Natural killer cell treated with Interleukin-12 subunit alpha and Interleukin-12 subunit beta and Interleukin-15 and Interleukin-18, amount 100 ng/mL, for 72 hours (primary cell): ENCODE results near the gene TAS2R42. TPM values are rescaled to one million over a fixed set of nuclear protein-coding genes. Genes with fewer than 3 reads are reported as not detected.

Experiments
- ATAC-seq, 2 donors: fragments of 150-1000 bp; cut with Tn5 transposase in 1 of 2; sonication (Bioruptor Pico), chemical (Tn5 transposase) in 1 of 2; 2 replicates each; pipeline ENCODE4 v1.10.0; 2021
- DNase-seq: peaks from one replicate; pipeline ENCODE4 v3.0.0; 2022; ENCODE audit warnings: low spot score
- H3K27ac Mint-ChIP-seq, 2 donors: 1 replicate in 1 of 2; 2 replicates in 1 of 2; pipeline ENCODE4 v1.8.0; 2022; ENCODE audit warnings: mixed read lengths in 2 of 2, mild to moderate bottlenecking in 1 of 2, moderate library complexity in 1 of 2
- H3K27me3 Mint-ChIP-seq, 2 donors: 1 replicate in 1 of 2; 2 replicates in 1 of 2; pipeline ENCODE4 v1.8.0; 2022; ENCODE audit warnings: mixed read lengths in 2 of 2
- H3K36me3 Mint-ChIP-seq: one replicate; pipeline ENCODE4 v1.8.0; 2022; ENCODE audit warnings: mixed read lengths
- H3K4me1 Mint-ChIP-seq, 2 donors: 1 replicate in 1 of 2; 2 replicates in 1 of 2; pipeline ENCODE4 v1.8.0; 2022; ENCODE audit warnings: low read depth in 2 of 2, mixed read lengths in 2 of 2, mild to moderate bottlenecking in 1 of 2
- H3K4me3 Mint-ChIP-seq: one replicate; pipeline ENCODE4 v1.8.0; 2022; ENCODE audit warnings: mixed read lengths
- H3K9me3 Mint-ChIP-seq: 2 replicates; pipeline ENCODE4 v1.8.0; 2022; ENCODE audit warnings: mixed read lengths
- total RNA-seq, 2 donors: library from RNA; stranded (reverse); gene quantifications; one replicate each; pipeline ENCODE4 v1.2.3, GENCODE V29; 2022

Gene TAS2R42
- total RNA-seq, 2 donors from 2014 or later: not detected

GRCh38 chr12:11166300-11166699 is 20.4 kb downstream of the TAS2R42 start:
- no peak for DNase-seq
- peaks cover 18% of the 10 kb centered on the region for H3K36me3 Mint-ChIP-seq
- no peaks in the 10 kb centered on the region for H3K9me3 Mint-ChIP-seq
- H3K4me3 Mint-ChIP-seq: no peak overlapping the region
- H3K27me3 Mint-ChIP-seq: no peaks in the 10 kb centered on the region
- H3K27ac Mint-ChIP-seq: peak overlapping the region in 1 of 2 donors; percentile 29
- peaks cover 55 to 58% of the 10 kb centered on the region in 2 donors for H3K4me1 Mint-ChIP-seq
- no peak for ATAC-seq

- peaks cover 52 to 56% of the 10 kb centered on the region in 2 donors for H3K4me1 Mint-ChIP-seq
These were observed 22.4 kb downstream of the TAS2R42 start for GRCh38 chr12:11164384-11164783.

GRCh38 chr12:11162502-11162901 is 24.2 kb downstream of the TAS2R42 start:
- H3K4me1 Mint-ChIP-seq: peaks cover 42 to 48% of the 10 kb centered on the region in 2 donors
- ATAC-seq (no peak), DNase-seq (no peak)
- H3K36me3 Mint-ChIP-seq: peaks cover 8% of the 10 kb centered on the region
- no peaks in the 10 kb centered on the region for H3K9me3 Mint-ChIP-seq
- H3K4me3 Mint-ChIP-seq: no peak overlapping the region
- no peak overlapping the region for H3K27ac Mint-ChIP-seq
- no peaks in the 10 kb centered on the region for H3K27me3 Mint-ChIP-seq

More at GRCh38 chr12:11164384-11164783, 22.4 kb downstream of the TAS2R42 start:
- ATAC-seq (no peak), DNase-seq (no peak)
- Mint-ChIP-seq H3K36me3 (peaks cover 14% of the 10 kb centered on the region), H3K9me3 (no peaks in the 10 kb centered on the region), H3K4me3 (no peak overlapping the region), H3K27me3 (no peaks in the 10 kb centered on the region), H3K27ac (no peak overlapping the region)

- Mint-ChIP-seq H3K36me3 (peaks cover 22% of the 10 kb centered on the region), H3K9me3 (peaks cover 4% of the 10 kb centered on the region), H3K4me3 (no peak overlapping the region), H3K27me3 (no peaks in the 10 kb centered on the region), H3K4me1 (peaks cover 32 to 36% of the 10 kb centered on the region in 2 donors), H3K27ac (no peak overlapping the region)
- DNase-seq (no peak), ATAC-seq (no peak)
These were observed 27.8 kb downstream of the TAS2R42 start for GRCh38 chr12:11158885-11159444.

- no peak overlapping the region for H3K27ac Mint-ChIP-seq
- H3K4me1 Mint-ChIP-seq: peaks cover 28 to 31% of the 10 kb centered on the region in 2 donors
- DNase-seq (no peak), ATAC-seq (no peak)
- H3K36me3 Mint-ChIP-seq: peaks cover 26% of the 10 kb centered on the region
- no peak overlapping the region for H3K4me3 Mint-ChIP-seq
- no peaks in the 10 kb centered on the region for H3K27me3 Mint-ChIP-seq
- H3K9me3 Mint-ChIP-seq: peaks cover 4% of the 10 kb centered on the region
These were observed 32.3 kb downstream of the TAS2R42 start for GRCh38 chr12:11154400-11154925.

GRCh38 chr12:11152725-11153124 is 34.0 kb downstream of the TAS2R42 start:
- DNase-seq: no peak
- H3K4me3 Mint-ChIP-seq: no peak overlapping the region
- H3K9me3 Mint-ChIP-seq: peaks cover 4% of the 10 kb centered on the region
- ATAC-seq: no peak
- peaks cover 30% of the 10 kb centered on the region for H3K36me3 Mint-ChIP-seq
- H3K27ac Mint-ChIP-seq: no peak overlapping the region
- peaks cover 25 to 31% of the 10 kb centered on the region in 2 donors for H3K4me1 Mint-ChIP-seq
- no peaks in the 10 kb centered on the region for H3K27me3 Mint-ChIP-seq

- ATAC-seq: no peak
- DNase-seq: no peak
- Mint-ChIP-seq H3K4me1 (peaks cover 19 to 24% of the 10 kb centered on the region in 2 donors), H3K27ac (no peak overlapping the region), H3K27me3 (no peaks in the 10 kb centered on the region), H3K36me3 (peaks cover 22% of the 10 kb centered on the region), H3K9me3 (no peaks in the 10 kb centered on the region), H3K4me3 (no peak overlapping the region)
These were observed 35.9 kb downstream of the TAS2R42 start for GRCh38 chr12:11150832-11151231.

GRCh38 chr12:11147420-11147819 is 39.3 kb downstream of the TAS2R42 start:
- ATAC-seq (no peak), DNase-seq (no peak)
- H3K9me3 Mint-ChIP-seq: peaks cover 5% of the 10 kb centered on the region
- peaks cover 20 to 21% of the 10 kb centered on the region in 2 donors for H3K4me1 Mint-ChIP-seq
- no peaks in the 10 kb centered on the region for H3K27me3 Mint-ChIP-seq
- peaks cover 32% of the 10 kb centered on the region for H3K36me3 Mint-ChIP-seq
- no peak overlapping the region for H3K4me3 Mint-ChIP-seq
- H3K27ac Mint-ChIP-seq: peak overlapping the region in 1 of 2 donors; percentile 29

GRCh38 chr12:11144297-11144696 is 42.4 kb downstream of the TAS2R42 start:
- no peak for DNase-seq
- ATAC-seq: no peak
- Mint-ChIP-seq H3K9me3 (peaks cover 5% of the 10 kb centered on the region), H3K4me1 (peaks cover 19 to 21% of the 10 kb centered on the region in 2 donors), H3K36me3 (peaks cover 21% of the 10 kb centered on the region), H3K4me3 (no peak overlapping the region), H3K27me3 (no peaks in the 10 kb centered on the region), H3K27ac (no peak overlapping the region)

GRCh38 chr12:11143352-11143751 is 43.4 kb downstream of the TAS2R42 start:
- H3K36me3 Mint-ChIP-seq: peaks cover 17% of the 10 kb centered on the region
- no peak for ATAC-seq

GRCh38 chr12:11136075-11136474 is 50.7 kb downstream of the TAS2R42 start:
- Mint-ChIP-seq H3K4me3 (no peak overlapping the region), H3K4me1 (peaks cover 18 to 28% of the 10 kb centered on the region in 2 donors), H3K27ac (no peak overlapping the region), H3K9me3 (no peaks in the 10 kb centered on the region), H3K36me3 (no peaks in the 10 kb centered on the region), H3K27me3 (no peaks in the 10 kb centered on the region)
- ATAC-seq: no peak
- no peak for DNase-seq

More at GRCh38 chr12:11143352-11143751, 43.4 kb downstream of the TAS2R42 start:
- H3K27ac Mint-ChIP-seq: no peak overlapping the region
- DNase-seq: no peak
- H3K27me3 Mint-ChIP-seq: no peaks in the 10 kb centered on the region
- peaks cover 5% of the 10 kb centered on the region for H3K9me3 Mint-ChIP-seq
- H3K4me1 Mint-ChIP-seq: peaks cover 18 to 19% of the 10 kb centered on the region in 2 donors
- H3K4me3 Mint-ChIP-seq: no peak overlapping the region

Other genes with a start within 250 kb of the TAS2R42 start
- 1 to 10 TPM; 2.3 to 6.2 TPM for gene TAS2R14, start 247.7 kb downstream of the TAS2R42 start, total RNA-seq
- 1 to 10 TPM; 1.5 to 7.0 TPM for gene TAS2R50, start 200.0 kb downstream of the TAS2R42 start, total RNA-seq
- 1 to 10 TPM; 1.6 to 5.2 TPM for gene TAS2R20, start 188.6 kb downstream of the TAS2R42 start, total RNA-seq
- gene TAS2R19, start 164.3 kb downstream of the TAS2R42 start, total RNA-seq: 10 to 100 TPM in 1 of 2 donors, 1 to 10 TPM in 1; 4.2 to 11.7 TPM
- 10 to 100 TPM in 1 of 2 donors, 1 to 10 TPM in 1; 4.8 to 11.4 TPM for gene TAS2R31, start 155.5 kb downstream of the TAS2R42 start, total RNA-seq
- 1 to 10 TPM; 1.5 to 5.6 TPM for gene TAS2R46, start 124.6 kb downstream of the TAS2R42 start, total RNA-seq
- gene TAS2R43, start 94.6 kb downstream of the TAS2R42 start, total RNA-seq: 1 to 10 TPM; 1.0 to 6.6 TPM
- 1 to 10 TPM; 3.6 to 8.7 TPM for gene TAS2R30, start 52.3 kb downstream of the TAS2R42 start, total RNA-seq
- gene SMIM10L1, start 15.7 kb downstream of the TAS2R42 start, total RNA-seq: 1 to 10 TPM; 8.8 to 9.4 TPM
- gene PRB3, start 82.8 kb upstream of the TAS2R42 start, total RNA-seq: not detected
- not detected for gene PRB4, start 123.5 kb upstream of the TAS2R42 start, total RNA-seq
- not detected for gene PRB2, start 208.6 kb upstream of the TAS2R42 start, total RNA-seq